PFSK-1 (cell line): ENCODE data around the gene DNAH7.

ENCODE experiments used
- FOXP2 ChIP-seq: optimal IDR thresholded peaks from 2 replicates; pipeline ENCODE3; 2011; ENCODE audit warnings: borderline replicate concordance, control low read depth, inconsistent platforms; ENCODE audit not compliant: insufficient read depth; ENCODE audit errors: extremely low read length, extremely low read depth
- POLR2AphosphoS5 ChIP-seq: IDR thresholded peaks from 2 replicates; pipeline ENCODE4 v1.6.1; 2012; ENCODE audit warnings: low read depth, mild to moderate bottlenecking, control low read depth, low read length, moderate library complexity
- SIN3A ChIP-seq: IDR thresholded peaks from 2 replicates; pipeline ENCODE4 v1.6.1; 2012; ENCODE audit warnings: mild to moderate bottlenecking, low read length, moderate library complexity, borderline replicate concordance; ENCODE audit not compliant: insufficient read depth
- TAF1 ChIP-seq: IDR thresholded peaks from 2 replicates; pipeline ENCODE4 v1.6.1; 2012; ENCODE audit warnings: low read length, control low read depth, borderline replicate concordance; ENCODE audit not compliant: insufficient read depth
- TF ChIP-seq, protein P1 (sequence below), 2 experiments: IDR thresholded peaks; 2 replicates each; pipeline versions ENCODE4 v1.6.1 to v1.8.0; 2011 to 2012; ENCODE audit warnings: low read depth in 2 of 2, low read length in 2 of 2, control low read depth in 1 of 2, inconsistent platforms in 1 of 2, mild to moderate bottlenecking in 1 of 2, moderate library complexity in 1 of 2; ENCODE audit not compliant: insufficient read depth in 1 of 2

Gene DNAH7

DNA sequence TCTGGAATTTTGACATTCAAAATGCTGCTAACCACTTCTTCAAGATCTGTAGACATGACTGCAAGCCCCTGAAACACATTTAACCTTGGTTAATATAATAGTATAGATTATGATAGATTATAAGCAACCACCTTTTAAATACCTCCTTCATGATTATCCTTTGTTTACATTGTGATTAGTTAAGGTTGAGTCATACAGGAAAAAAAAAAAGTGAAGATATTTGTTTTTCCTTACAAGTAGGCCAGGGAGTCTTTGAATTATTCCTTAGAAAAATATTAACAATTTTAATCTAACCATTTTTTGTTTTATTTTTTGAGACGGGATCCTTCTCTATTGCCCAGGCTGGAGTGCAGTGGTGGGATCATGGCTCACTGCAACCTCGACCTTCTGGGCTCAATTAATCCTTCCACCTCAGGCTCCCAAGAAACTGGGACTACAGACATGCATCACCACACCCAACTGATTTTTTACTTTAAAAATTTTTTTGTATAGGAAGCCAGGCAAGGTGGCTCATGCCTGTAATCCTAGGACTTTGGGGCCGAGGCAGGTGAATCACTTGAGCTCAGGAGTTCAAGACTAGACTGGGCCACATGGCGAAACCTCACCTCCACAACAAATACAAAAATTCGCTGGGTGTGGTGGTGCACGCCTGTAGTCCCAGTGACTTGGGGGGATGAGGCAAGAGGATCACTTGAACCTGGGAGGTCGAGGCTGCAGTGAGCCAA lies 312.3 kb downstream of the DNAH7 start:
- TF ChIP-seq TAF1 (no peak), POLR2AphosphoS5 (no peak), FOXP2 (no peak), SIN3A (no peak)
- TF ChIP-seq, protein P1, sequence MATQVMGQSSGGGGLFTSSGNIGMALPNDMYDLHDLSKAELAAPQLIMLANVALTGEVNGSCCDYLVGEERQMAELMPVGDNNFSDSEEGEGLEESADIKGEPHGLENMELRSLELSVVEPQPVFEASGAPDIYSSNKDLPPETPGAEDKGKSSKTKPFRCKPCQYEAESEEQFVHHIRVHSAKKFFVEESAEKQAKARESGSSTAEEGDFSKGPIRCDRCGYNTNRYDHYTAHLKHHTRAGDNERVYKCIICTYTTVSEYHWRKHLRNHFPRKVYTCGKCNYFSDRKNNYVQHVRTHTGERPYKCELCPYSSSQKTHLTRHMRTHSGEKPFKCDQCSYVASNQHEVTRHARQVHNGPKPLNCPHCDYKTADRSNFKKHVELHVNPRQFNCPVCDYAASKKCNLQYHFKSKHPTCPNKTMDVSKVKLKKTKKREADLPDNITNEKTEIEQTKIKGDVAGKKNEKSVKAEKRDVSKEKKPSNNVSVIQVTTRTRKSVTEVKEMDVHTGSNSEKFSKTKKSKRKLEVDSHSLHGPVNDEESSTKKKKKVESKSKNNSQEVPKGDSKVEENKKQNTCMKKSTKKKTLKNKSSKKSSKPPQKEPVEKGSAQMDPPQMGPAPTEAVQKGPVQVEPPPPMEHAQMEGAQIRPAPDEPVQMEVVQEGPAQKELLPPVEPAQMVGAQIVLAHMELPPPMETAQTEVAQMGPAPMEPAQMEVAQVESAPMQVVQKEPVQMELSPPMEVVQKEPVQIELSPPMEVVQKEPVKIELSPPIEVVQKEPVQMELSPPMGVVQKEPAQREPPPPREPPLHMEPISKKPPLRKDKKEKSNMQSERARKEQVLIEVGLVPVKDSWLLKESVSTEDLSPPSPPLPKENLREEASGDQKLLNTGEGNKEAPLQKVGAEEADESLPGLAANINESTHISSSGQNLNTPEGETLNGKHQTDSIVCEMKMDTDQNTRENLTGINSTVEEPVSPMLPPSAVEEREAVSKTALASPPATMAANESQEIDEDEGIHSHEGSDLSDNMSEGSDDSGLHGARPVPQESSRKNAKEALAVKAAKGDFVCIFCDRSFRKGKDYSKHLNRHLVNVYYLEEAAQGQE (IDR thresholded peaks at IDR 0.05; ENCODE audit: insufficient read depth in 1 of 2, low read depth in 2 of 2, low read length in 2 of 2): no peak

GRCh38 chr2:195741191-195741590 lies 327.4 kb downstream of the DNAH7 start:
- no peak for TF ChIP-seq FOXP2
- TF ChIP-seq TAF1: no peak
- TF ChIP-seq, protein P1 (IDR thresholded peaks at IDR 0.05; ENCODE audit: insufficient read depth in 1 of 2, low read depth in 2 of 2, low read length in 2 of 2): no peak
- no peak for TF ChIP-seq POLR2AphosphoS5
- no peak for TF ChIP-seq SIN3A

DNA sequence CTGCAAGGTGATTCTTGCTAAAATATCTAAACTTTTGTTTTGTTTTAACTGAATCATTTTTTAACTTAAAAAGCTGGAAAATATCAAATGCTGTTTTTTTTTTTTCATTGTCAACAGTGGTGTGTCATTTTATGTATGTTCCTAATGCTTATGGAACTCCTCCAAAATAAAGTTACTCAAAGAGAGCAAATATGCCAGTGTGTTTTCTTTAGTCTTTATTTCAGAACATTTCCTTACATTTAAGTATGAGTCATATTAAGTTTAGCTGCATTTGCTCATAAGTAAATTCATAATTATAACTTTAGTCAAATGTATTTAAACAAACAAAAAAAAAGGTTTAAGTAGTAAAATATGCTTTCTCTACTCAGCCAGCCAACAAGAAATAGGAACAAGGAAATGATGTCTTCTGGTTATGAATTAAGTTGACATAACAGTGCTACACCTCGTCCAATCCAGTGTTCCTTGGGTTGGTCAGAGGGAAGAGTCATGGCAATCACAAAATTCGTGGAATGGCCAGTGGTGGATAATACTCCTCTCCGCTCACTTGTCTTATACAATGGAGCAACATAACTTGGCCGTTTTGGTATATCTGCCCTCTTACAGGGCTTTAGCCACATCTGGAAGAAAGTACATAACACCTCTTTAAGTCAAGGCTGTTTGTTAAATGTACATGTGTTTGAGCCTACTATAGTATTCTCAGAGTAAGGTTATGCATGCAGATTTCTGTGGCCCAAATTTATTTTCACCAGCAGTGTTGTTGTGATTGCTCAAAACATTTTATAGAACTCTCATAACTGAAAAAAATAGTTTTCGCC lies 330.9 kb downstream of the DNAH7 start:
- TF ChIP-seq FOXP2: no peak
- TF ChIP-seq, protein P1 (IDR thresholded peaks at IDR 0.05; ENCODE audit: insufficient read depth in 1 of 2, low read depth in 2 of 2, low read length in 2 of 2): no peak
- no peak for TF ChIP-seq TAF1

- no peak for TF ChIP-seq FOXP2
- TF ChIP-seq, protein P1 (IDR thresholded peaks at IDR 0.05; ENCODE audit: insufficient read depth in 1 of 2, low read depth in 2 of 2, low read length in 2 of 2): no peak
- TF ChIP-seq SIN3A: no peak
- TF ChIP-seq POLR2AphosphoS5: no peak
- no peak for TF ChIP-seq TAF1
These were observed 333.3 kb downstream of the DNAH7 start for GRCh38 chr2:195735347-195735746.
